Measurements from ENCODE around the gene TXNRD3. TPM values are rescaled to one million over a fixed set of nuclear protein-coding genes. Genes with fewer than 3 reads are reported as not detected.
A peak's percentile ranks its signal among the peaks of the same experiment; 100 is the strongest.

TXNRD3 gene
- total RNA-seq, 1 experiment from 2014 or later, result 17.0 TPM

DNA sequence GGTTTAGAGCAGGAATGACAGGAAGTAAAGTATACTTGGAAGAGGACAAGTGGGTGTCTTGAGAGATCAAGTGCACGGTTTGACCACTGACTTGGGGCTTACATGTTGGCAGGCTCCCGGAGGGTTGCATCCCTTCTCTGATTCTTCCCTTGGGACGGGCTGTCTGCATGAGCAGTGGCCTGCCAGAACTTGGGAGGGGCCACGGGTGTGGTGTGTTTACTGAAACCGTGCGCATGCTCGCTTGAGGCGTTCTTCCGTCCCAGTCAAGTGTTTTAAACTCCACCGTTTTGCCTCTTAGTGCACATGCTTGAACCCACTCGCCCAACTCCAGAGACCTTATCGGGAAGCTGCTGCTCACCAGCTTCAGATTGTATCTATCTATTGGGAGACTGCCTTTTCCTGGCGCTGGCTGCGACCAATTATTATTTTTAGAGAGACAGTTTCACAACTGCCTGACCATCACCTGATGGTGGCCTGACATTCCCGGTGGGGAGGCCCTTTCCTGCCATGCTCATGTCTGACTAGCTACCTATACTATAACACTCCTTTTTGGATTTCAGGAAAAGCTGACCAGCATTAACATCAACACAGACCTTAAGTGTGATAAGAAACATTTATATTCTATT lies 81.3 kb downstream of the TXNRD3 start:
- H3K27ac Mint-ChIP-seq (ENCODE audit: unreplicated experiment), result no peak overlapping the region
- peaks cover 38% of the 10 kb centered on the region for H3K27me3 Mint-ChIP-seq (ENCODE audit: unreplicated experiment)
- TF ChIP-seq, protein P1, sequence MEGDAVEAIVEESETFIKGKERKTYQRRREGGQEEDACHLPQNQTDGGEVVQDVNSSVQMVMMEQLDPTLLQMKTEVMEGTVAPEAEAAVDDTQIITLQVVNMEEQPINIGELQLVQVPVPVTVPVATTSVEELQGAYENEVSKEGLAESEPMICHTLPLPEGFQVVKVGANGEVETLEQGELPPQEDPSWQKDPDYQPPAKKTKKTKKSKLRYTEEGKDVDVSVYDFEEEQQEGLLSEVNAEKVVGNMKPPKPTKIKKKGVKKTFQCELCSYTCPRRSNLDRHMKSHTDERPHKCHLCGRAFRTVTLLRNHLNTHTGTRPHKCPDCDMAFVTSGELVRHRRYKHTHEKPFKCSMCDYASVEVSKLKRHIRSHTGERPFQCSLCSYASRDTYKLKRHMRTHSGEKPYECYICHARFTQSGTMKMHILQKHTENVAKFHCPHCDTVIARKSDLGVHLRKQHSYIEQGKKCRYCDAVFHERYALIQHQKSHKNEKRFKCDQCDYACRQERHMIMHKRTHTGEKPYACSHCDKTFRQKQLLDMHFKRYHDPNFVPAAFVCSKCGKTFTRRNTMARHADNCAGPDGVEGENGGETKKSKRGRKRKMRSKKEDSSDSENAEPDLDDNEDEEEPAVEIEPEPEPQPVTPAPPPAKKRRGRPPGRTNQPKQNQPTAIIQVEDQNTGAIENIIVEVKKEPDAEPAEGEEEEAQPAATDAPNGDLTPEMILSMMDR (IDR thresholded peaks at IDR 0.05; ENCODE audit: unreplicated experiment), result no peak
- CTCF ChIA-PET, result no interaction called here
- no peaks in the 10 kb centered on the region for H3K36me3 Mint-ChIP-seq (ENCODE audit: insufficient read depth, unreplicated experiment)
- intact Hi-C loops (cut with micrococcal nuclease; ENCODE audit: unreplicated experiment), result no loop called here
- H3K4me3 Mint-ChIP-seq (ENCODE audit: low read depth, unreplicated experiment), result peak overlapping the region; percentile 57
- no peaks in the 10 kb centered on the region for H3K9me3 Mint-ChIP-seq (ENCODE audit: low read depth, unreplicated experiment)
- peak; percentile 72 for DNase-seq
- no TSS peak for BruUV-seq (replicated peaks)
- peaks cover 17% of the 10 kb centered on the region for H3K4me1 Mint-ChIP-seq (ENCODE audit: low read depth, unreplicated experiment)

GRCh38 chr3:126571078-126571477 lies 83.8 kb downstream of the TXNRD3 start:
- intact Hi-C loops (cut with micrococcal nuclease; ENCODE audit: unreplicated experiment), result no loop called here
- DNase-seq, result no peak
- peaks cover 17% of the 10 kb centered on the region for H3K4me1 Mint-ChIP-seq (ENCODE audit: low read depth, unreplicated experiment)
- H3K9me3 Mint-ChIP-seq (ENCODE audit: low read depth, unreplicated experiment), result no peaks in the 10 kb centered on the region
- no TSS peak for BruUV-seq (replicated peaks)
- H3K4me3 Mint-ChIP-seq (ENCODE audit: low read depth, unreplicated experiment), result no peak overlapping the region
- no peaks in the 10 kb centered on the region for H3K36me3 Mint-ChIP-seq (ENCODE audit: insufficient read depth, unreplicated experiment)
- CTCF ChIA-PET, result no interaction called here
- no peak overlapping the region for H3K27ac Mint-ChIP-seq (ENCODE audit: unreplicated experiment)
- peaks cover 50% of the 10 kb centered on the region for H3K27me3 Mint-ChIP-seq (ENCODE audit: unreplicated experiment)
- TF ChIP-seq, protein P1 (IDR thresholded peaks at IDR 0.05; ENCODE audit: unreplicated experiment), result no peak

DNA sequence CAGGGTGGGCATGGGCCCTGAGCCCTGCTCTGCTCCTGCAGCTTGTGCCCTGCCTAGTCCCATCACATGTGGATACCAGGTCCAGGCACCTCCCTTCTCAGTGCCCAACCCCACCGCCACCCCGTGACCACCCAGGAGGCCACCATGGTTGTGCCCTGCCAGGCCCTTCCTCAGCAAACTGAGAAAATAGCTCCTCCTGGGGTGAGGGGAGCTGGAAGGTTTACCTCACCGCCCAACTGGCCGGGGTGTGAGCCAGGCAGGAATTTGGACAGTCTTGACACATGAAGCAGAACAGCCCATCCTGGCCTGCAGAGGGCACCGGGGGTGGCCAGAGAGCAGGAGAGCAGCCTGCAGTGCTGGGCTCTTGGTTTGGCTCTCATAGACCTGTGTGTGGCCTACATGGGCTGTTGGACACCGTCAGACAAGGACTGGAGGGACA lies 84.8 kb downstream of the TXNRD3 start:
- no peak overlapping the region for H3K27ac Mint-ChIP-seq (ENCODE audit: unreplicated experiment)
- CTCF ChIA-PET, result no interaction called here
- H3K4me3 Mint-ChIP-seq (ENCODE audit: low read depth, unreplicated experiment), result no peak overlapping the region
- no peak for DNase-seq
- H3K27me3 Mint-ChIP-seq (ENCODE audit: unreplicated experiment), result peaks cover 59% of the 10 kb centered on the region
- TF ChIP-seq, protein P1 (IDR thresholded peaks at IDR 0.05; ENCODE audit: unreplicated experiment), result no peak
- H3K4me1 Mint-ChIP-seq (ENCODE audit: low read depth, unreplicated experiment), result peaks cover 17% of the 10 kb centered on the region
- no peaks in the 10 kb centered on the region for H3K36me3 Mint-ChIP-seq (ENCODE audit: insufficient read depth, unreplicated experiment)
- H3K9me3 Mint-ChIP-seq (ENCODE audit: low read depth, unreplicated experiment), result no peaks in the 10 kb centered on the region
- no TSS peak for BruUV-seq (replicated peaks)
- intact Hi-C loops (cut with micrococcal nuclease; ENCODE audit: unreplicated experiment), result no loop called here

DNA sequence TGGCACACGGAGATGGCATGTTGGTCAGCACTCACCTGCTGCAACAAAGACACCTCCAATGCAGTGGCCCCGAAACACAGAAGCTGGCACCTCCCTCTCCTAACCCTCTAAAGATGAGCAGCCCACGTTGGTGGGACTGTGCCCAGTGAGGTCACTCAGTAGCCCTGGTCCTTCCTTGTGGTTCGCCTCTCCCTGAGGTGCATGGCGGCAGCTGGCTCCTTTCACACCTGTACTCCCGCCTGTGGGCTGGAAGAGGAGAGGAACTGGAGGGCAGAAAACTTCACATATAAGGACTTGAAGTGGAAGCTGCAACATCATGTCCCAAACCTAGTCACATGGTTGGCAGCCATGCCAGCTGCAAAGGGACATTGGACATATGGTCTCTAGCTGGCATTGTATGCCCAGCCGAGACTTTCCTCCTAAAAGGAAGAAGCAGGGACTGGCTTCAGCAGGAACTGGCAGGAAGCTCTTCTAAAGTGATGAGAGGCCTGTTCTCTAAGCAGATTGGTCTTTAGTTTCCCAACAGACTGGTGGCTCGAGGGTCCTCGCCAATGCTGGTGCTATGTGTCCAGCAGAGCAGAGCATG lies 85.4 kb downstream of the TXNRD3 start:
- no peak for DNase-seq
- Mint-ChIP-seq H3K36me3 (ENCODE audit: insufficient read depth, unreplicated experiment) (no peaks in the 10 kb centered on the region), H3K27ac (ENCODE audit: unreplicated experiment) (no peak overlapping the region), H3K27me3 (ENCODE audit: unreplicated experiment) (peaks cover 62% of the 10 kb centered on the region), H3K4me1 (ENCODE audit: low read depth, unreplicated experiment) (peaks cover 17% of the 10 kb centered on the region), H3K4me3 (ENCODE audit: low read depth, unreplicated experiment) (no peak overlapping the region), H3K9me3 (ENCODE audit: low read depth, unreplicated experiment) (no peaks in the 10 kb centered on the region)
- CTCF ChIA-PET, result interaction anchor here (0.6 to 1.4 kb wide), 2 partner anchors 14 to 513 kb away, joined by 3 to 4 read pairs; no protein-coding TSS in a partner anchor
- no TSS peak for BruUV-seq (replicated peaks)
- TF ChIP-seq, protein P1 (IDR thresholded peaks at IDR 0.05; ENCODE audit: unreplicated experiment), result no peak
- intact Hi-C loops (cut with micrococcal nuclease; ENCODE audit: unreplicated experiment), result no loop called here
